ENCODE data around the gene FBLN2.
"Not testable (repeated sequence)": the region's sequence is repeated elsewhere in the genome, so short reads cannot be mapped to it uniquely, and the experiment has no call there.

DNA sequence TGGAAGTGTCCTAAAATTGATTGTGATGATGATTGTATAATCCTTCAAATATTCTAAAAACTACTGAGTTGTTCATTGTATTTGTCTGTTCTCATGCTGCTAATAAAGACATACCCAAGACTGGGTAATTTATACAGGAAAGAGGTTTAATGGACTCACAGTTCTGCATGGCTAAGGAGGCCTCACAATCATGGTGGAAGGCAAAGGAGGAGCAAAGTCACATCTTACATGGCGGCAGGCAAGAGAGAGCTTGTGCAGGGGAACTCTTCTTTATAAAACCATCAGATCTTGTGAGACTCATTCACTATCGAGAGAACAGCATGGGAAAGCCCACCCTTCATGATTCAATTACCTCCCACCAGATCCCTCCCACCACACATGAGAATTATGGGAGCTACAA is 27.2 kb upstream of the FBLN2 start:
- TF ChIP-seq, protein P1, sequence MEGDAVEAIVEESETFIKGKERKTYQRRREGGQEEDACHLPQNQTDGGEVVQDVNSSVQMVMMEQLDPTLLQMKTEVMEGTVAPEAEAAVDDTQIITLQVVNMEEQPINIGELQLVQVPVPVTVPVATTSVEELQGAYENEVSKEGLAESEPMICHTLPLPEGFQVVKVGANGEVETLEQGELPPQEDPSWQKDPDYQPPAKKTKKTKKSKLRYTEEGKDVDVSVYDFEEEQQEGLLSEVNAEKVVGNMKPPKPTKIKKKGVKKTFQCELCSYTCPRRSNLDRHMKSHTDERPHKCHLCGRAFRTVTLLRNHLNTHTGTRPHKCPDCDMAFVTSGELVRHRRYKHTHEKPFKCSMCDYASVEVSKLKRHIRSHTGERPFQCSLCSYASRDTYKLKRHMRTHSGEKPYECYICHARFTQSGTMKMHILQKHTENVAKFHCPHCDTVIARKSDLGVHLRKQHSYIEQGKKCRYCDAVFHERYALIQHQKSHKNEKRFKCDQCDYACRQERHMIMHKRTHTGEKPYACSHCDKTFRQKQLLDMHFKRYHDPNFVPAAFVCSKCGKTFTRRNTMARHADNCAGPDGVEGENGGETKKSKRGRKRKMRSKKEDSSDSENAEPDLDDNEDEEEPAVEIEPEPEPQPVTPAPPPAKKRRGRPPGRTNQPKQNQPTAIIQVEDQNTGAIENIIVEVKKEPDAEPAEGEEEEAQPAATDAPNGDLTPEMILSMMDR (IDR thresholded peaks at IDR 0.05; ENCODE audit: low read depth, low read length), result not testable (repeated sequence)
- not testable (repeated sequence) for TF ChIP-seq EZH2phosphoT487 (IDR thresholded peaks at IDR 0.05; ENCODE audit: low read depth)
